ENCODE measurements around the gene BRI3.
"Not testable (repeated sequence)": the region's sequence is repeated elsewhere in the genome, so short reads cannot be mapped to it uniquely, and the experiment has no call there.

Gene BRI3

GRCh38 chr7:98315318-98315993, 34.0 kb downstream of the BRI3 start:
- DNase-seq (ENCODE audit: low spot score), result no peak

GRCh38 chr7:98315994-98316527, 34.6 kb downstream of the BRI3 start:
- not testable (repeated sequence) for DNase-seq (ENCODE audit: low spot score)

DNA sequence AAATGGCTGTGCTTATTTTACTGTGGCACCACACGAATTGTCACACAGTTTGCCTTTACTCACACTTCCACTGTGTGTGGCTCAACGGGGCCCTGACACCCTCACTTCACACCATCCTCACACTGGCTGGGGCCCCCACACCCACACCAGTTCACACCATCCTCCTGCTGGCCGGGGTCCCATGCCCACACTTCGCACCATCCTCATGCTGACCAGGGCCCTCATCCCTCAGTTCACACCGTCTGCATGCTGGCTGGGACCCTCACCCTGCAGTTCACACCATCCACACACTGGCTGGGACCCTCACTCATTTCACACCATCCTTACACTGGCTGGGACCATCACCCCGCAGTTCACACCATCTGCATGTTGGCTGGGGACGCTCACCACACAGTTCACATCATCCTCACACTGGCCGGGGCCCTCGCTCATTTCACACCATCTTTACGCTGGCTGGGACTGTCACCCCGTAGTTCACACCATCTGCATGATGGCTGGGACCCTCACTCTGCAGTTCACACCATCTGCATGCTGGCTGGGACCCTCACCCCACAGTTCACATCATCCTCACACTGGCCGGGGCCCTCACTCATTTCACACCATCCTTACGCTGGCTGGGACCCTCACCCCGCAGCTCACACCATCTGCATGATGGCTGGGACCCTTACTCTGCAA, 36.0 kb downstream of the BRI3 start:
- DNase-seq (ENCODE audit: low spot score), result no peak

- no peak for DNase-seq (ENCODE audit: low spot score)
Measured at GRCh38 chr7:98319176-98319575, 37.7 kb downstream of the BRI3 start.

DNA sequence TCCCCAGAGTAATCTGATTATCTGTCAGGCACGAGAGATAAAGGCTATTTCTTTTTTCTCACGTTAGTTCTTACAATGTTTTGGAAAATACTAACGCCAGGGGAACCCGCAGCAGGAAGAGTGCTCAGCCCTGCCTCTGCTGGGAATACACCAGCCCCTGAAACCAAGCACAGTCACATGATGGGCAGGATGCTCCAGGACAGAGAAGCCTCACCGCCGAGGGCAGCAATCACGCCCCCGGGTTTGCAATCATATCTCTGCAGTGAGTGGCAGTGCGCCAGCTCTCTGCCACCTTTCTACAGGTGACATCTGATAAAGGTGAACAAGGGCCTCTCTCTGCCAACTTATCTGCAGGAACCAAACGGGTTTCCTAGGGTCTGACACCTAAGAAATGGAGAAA, 39.8 kb downstream of the BRI3 start:
- DNase-seq (ENCODE audit: low spot score), result no peak

DNA sequence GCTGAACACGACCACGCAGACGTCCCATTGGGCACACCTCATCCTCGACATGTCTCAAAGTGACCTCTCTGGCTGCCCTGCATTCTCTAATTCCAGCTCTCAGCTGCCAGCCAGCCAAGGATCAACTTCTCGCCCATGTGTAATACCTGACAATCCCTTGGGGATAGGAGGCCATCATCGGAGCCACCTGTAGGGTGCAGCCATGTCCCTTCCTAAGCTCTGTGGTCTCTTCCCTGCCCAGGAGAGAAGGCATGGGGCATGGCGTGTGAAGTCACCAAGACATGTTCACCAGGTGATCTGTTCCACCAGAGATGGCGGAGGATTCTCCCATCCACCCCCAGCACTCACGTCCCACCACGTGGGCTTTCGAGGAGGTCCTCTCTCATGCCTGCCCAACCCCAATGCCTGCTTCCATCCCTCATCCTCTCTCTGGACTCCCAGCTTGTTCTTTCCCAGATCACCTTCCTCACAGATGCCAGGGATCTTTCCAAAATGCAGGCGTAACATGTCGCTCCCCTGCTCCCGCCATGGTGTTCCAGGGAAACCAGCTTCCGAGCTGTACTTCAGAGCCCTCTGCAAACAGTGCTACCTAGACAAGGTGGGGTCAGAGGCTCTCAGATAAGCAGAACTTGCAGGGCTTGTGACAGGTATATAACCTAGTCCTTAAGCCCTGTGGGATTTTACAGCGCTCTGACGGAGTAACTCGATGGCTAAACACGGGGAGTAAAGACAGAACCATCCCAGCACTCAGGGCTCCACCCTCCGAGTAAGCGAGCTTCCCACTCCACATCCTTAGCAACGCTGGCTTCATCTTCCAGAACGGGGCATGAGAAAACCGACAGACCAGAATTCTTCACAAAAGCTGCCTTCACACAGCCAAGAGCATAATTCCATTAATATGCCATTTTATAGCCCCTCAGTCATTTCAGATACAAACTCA, 41.1 kb downstream of the BRI3 start:
- DNase-seq (ENCODE audit: low spot score), result no peak

GRCh38 chr7:98323597-98324322, 42.3 kb downstream of the BRI3 start:
- no peak for DNase-seq (ENCODE audit: low spot score)

- no peak for DNase-seq (ENCODE audit: low spot score)
Measured at GRCh38 chr7:98324782-98325181, 43.3 kb downstream of the BRI3 start.

GRCh38 chr7:98329100-98329790, 47.8 kb downstream of the BRI3 start:
- DNase-seq (ENCODE audit: low spot score), result no peak

- no peak for DNase-seq (ENCODE audit: low spot score)
Measured at GRCh38 chr7:98329791-98330373, 48.4 kb downstream of the BRI3 start.

- no peak for DNase-seq (ENCODE audit: low spot score)
Measured at GRCh38 chr7:98330926-98331529, 49.5 kb downstream of the BRI3 start.

GRCh38 chr7:98334081-98334480, 52.6 kb downstream of the BRI3 start:
- no peak for DNase-seq (ENCODE audit: low spot score)

GRCh38 chr7:98335411-98335977, 54.0 kb downstream of the BRI3 start:
- DNase-seq (ENCODE audit: low spot score), result no peak

GRCh38 chr7:98338441-98338840, 57.0 kb downstream of the BRI3 start:
- no peak for DNase-seq (ENCODE audit: low spot score)

DNA sequence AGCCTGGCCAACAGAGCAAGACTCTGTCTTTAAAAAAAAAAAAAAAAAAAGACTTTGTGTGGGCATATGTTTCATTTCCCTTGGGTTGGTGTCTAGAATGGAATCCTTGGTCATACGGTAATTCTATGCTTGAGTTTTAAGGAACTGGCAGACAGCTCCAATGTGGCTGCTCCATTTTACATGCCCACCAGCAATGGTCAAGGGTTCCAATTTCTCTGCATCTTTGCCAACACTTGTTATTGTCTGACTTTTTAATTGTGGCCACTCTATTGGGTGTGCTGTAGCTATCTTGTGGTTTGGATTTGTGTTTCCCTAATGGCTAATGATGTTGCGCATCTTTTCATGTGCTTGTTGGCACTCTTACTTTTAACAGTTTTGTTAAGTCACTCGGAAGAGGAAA, 57.6 kb downstream of the BRI3 start:
- DNase-seq (ENCODE audit: low spot score), result no peak

- no peak for DNase-seq (ENCODE audit: low spot score)
Measured at GRCh38 chr7:98341106-98341505, 59.6 kb downstream of the BRI3 start.
